ENCODE measurements around the gene KDF1. TPM values are rescaled to one million over a fixed set of nuclear protein-coding genes. Genes with fewer than 3 reads are reported as not detected.
"Not testable (repeated sequence)": the region's sequence is repeated elsewhere in the genome, so short reads cannot be mapped to it uniquely, and the experiment has no call there.

KDF1 gene
- total RNA-seq, 1 donor from 2014 or later, result 10.3 TPM

GRCh38 chr1:26949266-26949925, 10.9 kb downstream of the KDF1 start:
- H3K36me3 ChIP-seq (ENCODE audit: control insufficient read depth, insufficient read depth, low read length), result peaks cover 3% of the 10 kb centered on the region
- H3K27me3 ChIP-seq (ENCODE audit: control insufficient read depth, insufficient read depth, low read length), result no peaks in the 10 kb centered on the region
- TF ChIP-seq CTCF (IDR thresholded peaks at IDR 0.05; ENCODE audit: insufficient read depth, low read length, poor library complexity, severe bottlenecking), result no peak
- DNase-seq (ENCODE audit: low read depth), result no peak
- H3K4me3 ChIP-seq (ENCODE audit: low read depth, low read length), result no peak overlapping the region

GRCh38 chr1:26948725-26949057, 11.6 kb downstream of the KDF1 start:
- H3K27me3 ChIP-seq (ENCODE audit: control insufficient read depth, insufficient read depth, low read length); H3K36me3 ChIP-seq (ENCODE audit: control insufficient read depth, insufficient read depth, low read length); DNase-seq (ENCODE audit: low read depth); H3K4me3 ChIP-seq (ENCODE audit: low read depth, low read length): not testable (repeated sequence)

DNA sequence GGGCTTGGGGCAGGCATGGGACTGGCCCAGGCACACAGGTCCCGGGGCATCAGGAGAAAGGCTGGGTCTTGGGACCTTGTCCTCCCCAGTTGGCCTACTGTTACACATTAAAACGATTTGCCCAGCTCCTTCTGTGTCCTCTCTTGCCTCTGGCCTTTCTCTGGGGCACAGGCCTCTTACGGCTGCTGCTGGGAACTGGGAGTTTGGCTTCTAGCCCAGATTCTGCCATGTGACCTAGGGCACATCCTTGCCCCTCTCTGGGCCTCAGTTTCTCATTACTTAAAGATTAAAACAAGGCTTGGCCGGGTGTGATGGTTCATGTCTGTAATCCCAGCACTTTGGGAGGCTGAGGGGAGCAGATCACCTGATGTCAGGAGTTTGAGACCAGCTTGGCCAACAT, 14.0 kb downstream of the KDF1 start:
- Histone ChIP-seq H3K27me3 (ENCODE audit: control insufficient read depth, insufficient read depth, low read length) (no peaks in the 10 kb centered on the region), H3K36me3 (ENCODE audit: control insufficient read depth, insufficient read depth, low read length) (peaks cover 6% of the 10 kb centered on the region), H3K4me3 (ENCODE audit: low read depth, low read length) (no peak overlapping the region)
- TF ChIP-seq CTCF (IDR thresholded peaks at IDR 0.05; ENCODE audit: insufficient read depth, low read length, poor library complexity, severe bottlenecking), result no peak
- no peak for DNase-seq (ENCODE audit: low read depth)

DNA sequence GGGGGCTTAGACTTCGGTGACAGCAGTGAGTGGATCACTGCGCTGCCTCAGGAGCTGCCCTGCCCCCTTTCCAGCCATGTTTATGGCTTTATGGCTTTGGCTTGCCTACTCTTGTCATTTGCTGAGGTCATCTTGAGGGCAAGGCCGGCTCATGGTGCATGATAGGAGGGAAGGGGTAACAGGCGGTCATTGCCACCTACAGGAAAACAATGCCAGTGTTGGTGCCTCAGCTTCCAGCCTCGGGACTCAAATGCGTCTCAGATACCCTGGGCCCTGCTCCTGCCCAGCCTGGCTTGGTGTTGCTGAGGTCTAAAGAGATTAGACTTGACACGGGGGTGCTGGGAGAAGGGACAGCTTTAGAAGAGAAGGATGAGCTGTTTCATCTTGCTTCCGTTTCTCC, 14.5 kb downstream of the KDF1 start:
- TF ChIP-seq CTCF (IDR thresholded peaks at IDR 0.05; ENCODE audit: insufficient read depth, low read length, poor library complexity, severe bottlenecking), result no peak
- no peaks in the 10 kb centered on the region for H3K27me3 ChIP-seq (ENCODE audit: control insufficient read depth, insufficient read depth, low read length)
- peaks cover 6% of the 10 kb centered on the region for H3K36me3 ChIP-seq (ENCODE audit: control insufficient read depth, insufficient read depth, low read length)
- no peak overlapping the region for H3K4me3 ChIP-seq (ENCODE audit: low read depth, low read length)
- no peak for DNase-seq (ENCODE audit: low read depth)

DNA sequence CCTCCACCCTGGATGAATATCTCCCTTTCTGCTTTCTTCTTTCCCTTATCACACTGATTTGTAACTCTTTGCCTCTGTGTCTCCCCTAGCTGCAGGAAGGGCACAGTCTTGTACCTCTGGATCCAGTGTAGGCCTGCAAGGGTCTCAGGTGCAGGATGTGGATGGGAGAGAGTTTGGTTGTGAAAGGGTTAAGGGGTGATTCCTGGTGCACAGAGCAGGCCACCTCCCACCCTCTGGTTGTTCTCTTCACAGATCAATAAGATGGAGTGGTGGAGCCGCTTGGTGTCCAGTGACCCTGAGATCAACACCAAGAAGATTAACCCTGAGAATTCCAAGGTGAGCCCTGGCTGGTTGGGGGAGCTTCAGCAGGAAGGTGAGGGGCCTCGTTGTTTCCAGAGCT, 15.1 kb downstream of the KDF1 start:
- DNase-seq (ENCODE audit: low read depth), result no peak
- TF ChIP-seq CTCF (IDR thresholded peaks at IDR 0.05; ENCODE audit: insufficient read depth, low read length, poor library complexity, severe bottlenecking), result no peak
- H3K27me3 ChIP-seq (ENCODE audit: control insufficient read depth, insufficient read depth, low read length), result no peaks in the 10 kb centered on the region
- peaks cover 6% of the 10 kb centered on the region for H3K36me3 ChIP-seq (ENCODE audit: control insufficient read depth, insufficient read depth, low read length)
- H3K4me3 ChIP-seq (ENCODE audit: low read depth, low read length), result no peak overlapping the region

- TF ChIP-seq CTCF (IDR thresholded peaks at IDR 0.05; ENCODE audit: insufficient read depth, low read length, poor library complexity, severe bottlenecking), result no peak
- H3K4me3 ChIP-seq (ENCODE audit: low read depth, low read length), result no peak overlapping the region
- DNase-seq (ENCODE audit: low read depth), result no peak
- peaks cover 6% of the 10 kb centered on the region for H3K36me3 ChIP-seq (ENCODE audit: control insufficient read depth, insufficient read depth, low read length)
- H3K27me3 ChIP-seq (ENCODE audit: control insufficient read depth, insufficient read depth, low read length), result no peaks in the 10 kb centered on the region
These were observed 17.6 kb downstream of the KDF1 start for GRCh38 chr1:26942656-26943055.

Data from kidney epithelial cell (primary cell).